Subcutaneous abdominal adipose tissue (tissue), 5 donors: ENCODE data around the gene TRIL.

Experiments
- H3K27ac ChIP-seq: one replicate; pipeline ENCODE4 v1.7.0; 2013; ENCODE audit warnings: low read depth, mild to moderate bottlenecking, inconsistent platforms, low read length, moderate library complexity
- H3K27me3 ChIP-seq, 5 donors: one replicate each; pipeline ENCODE4 v1.7.0; 2013; ENCODE audit warnings: low read length in 5 of 5, inconsistent platforms in 1 of 5; ENCODE audit not compliant: control insufficient read depth in 5 of 5, insufficient read depth in 4 of 5
- H3K36me3 ChIP-seq, 5 donors: one replicate each; pipeline ENCODE4 v1.7.0; 2013; ENCODE audit warnings: low read length in 5 of 5; ENCODE audit not compliant: control insufficient read depth in 5 of 5, insufficient read depth in 5 of 5
- H3K4me1 ChIP-seq, 5 donors: one replicate each; pipeline ENCODE4 v1.7.0; 2013; ENCODE audit warnings: low read length in 5 of 5, mild to moderate bottlenecking in 3 of 5, moderate library complexity in 1 of 5; ENCODE audit not compliant: control insufficient read depth in 5 of 5, insufficient read depth in 5 of 5
- H3K4me3 ChIP-seq, 5 donors: one replicate each; pipeline ENCODE4 v1.7.0; 2013; ENCODE audit warnings: low read length in 5 of 5, low read depth in 1 of 5
- H3K9ac ChIP-seq, 5 donors: one replicate each; pipeline ENCODE4 v1.7.0; 2013; ENCODE audit warnings: low read length in 5 of 5, mild to moderate bottlenecking in 4 of 5, moderate library complexity in 3 of 5
- H3K9me3 ChIP-seq, 5 donors: one replicate each; pipeline ENCODE4 v1.7.0; 2013; ENCODE audit warnings: low read length in 5 of 5; ENCODE audit not compliant: control insufficient read depth in 5 of 5
- donor health status: healthy.
- donor health status: healthy.
- donor health status: healthy.
- donor health status: healthy.
- donor health status: healthy.

The TRIL gene

GRCh38 chr7:28903730-28904577, 54.2 kb downstream of the TRIL start:
- no peaks in the 10 kb centered on the region for H3K36me3 ChIP-seq
- H3K4me3 ChIP-seq, result peak overlapping the region; percentile 35 to 70 (median 47)
- no peaks in the 10 kb centered on the region for H3K9me3 ChIP-seq
- H3K27ac ChIP-seq, result no peak overlapping the region
- H3K9ac ChIP-seq, result no peak overlapping the region
- H3K27me3 ChIP-seq, result no peaks in the 10 kb centered on the region
- H3K4me1 ChIP-seq, result peaks cover 0 to 11% (median 4%) of the 10 kb centered on the region in 5 donors
